ENCODE measurements around the gene PTCRA.
"Not testable (repeated sequence)": the region's sequence is repeated elsewhere in the genome, so short reads cannot be mapped to it uniquely, and the experiment has no call there.

Gene PTCRA, protein sequence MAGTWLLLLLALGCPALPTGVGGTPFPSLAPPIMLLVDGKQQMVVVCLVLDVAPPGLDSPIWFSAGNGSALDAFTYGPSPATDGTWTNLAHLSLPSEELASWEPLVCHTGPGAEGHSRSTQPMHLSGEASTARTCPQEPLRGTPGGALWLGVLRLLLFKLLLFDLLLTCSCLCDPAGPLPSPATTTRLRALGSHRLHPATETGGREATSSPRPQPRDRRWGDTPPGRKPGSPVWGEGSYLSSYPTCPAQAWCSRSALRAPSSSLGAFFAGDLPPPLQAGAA

DNA sequence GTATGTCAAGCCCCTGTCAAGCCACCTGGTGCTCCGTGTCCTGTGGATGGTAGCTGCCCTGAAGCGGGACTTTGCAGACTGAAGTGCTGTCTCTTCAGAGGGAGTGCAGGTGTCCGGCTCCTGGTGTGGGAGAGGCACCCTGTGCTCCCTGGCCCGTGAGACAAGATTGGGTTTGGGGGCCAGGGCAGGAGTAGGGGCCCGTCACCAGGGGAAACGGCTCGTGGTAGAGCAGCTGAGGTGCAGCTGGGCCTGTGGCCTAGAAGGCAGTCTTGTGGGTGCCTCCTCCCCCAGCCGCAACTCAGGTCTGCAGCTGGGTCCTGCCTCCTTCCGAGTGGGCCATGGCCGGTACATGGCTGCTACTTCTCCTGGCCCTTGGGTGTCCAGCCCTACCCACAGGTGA lies at the start of gene PTCRA:
Gene PTCRA, plus strand, starts transcription at position 322 of the 400 bp plus-strand sequence. Its CDS starts 17 bp downstream, at position 339.
- no peak for DNase-seq (ENCODE audit: low read depth in 4 of 4, low spot score in 1 of 4)

DNA sequence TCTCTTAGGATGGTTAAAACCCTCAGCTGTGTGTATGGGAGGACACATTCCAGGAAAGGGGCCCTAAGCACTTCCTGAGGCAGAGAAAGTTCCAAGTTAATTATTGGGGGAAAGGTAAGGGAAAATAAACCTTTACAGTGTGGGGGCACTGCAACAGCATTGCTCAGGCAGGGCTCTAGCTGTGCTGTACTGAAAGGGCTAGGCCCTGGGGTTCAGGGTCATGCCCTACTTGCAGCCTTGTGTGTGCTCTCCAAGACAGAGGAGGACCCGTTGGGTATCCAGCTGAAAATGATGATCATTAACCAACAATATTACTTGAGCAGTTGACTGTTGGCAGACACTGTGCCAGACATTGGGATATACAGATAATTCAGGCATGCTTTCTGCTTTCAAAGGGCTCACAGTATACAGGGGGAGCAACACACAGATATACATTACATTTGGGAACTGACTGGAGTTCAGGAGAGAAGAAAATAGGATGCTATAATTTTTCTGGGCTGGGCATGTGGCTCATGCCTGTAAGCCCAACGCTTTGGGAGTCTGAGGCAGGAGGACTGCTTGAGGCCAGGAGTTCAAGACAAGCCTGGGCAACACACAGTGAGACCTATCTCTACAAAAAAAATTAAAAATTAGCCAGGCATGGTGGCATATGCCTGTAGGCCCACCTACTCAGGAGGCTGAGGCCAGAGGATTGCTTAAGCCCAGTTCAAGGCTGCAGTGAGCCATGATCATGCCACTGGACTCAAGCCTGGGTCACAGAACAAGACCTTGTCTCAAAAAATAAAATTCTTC lies 45.5 kb upstream of the PTCRA start:
- no peak for DNase-seq (ENCODE audit: low read depth in 4 of 4, low spot score in 1 of 4)

DNA sequence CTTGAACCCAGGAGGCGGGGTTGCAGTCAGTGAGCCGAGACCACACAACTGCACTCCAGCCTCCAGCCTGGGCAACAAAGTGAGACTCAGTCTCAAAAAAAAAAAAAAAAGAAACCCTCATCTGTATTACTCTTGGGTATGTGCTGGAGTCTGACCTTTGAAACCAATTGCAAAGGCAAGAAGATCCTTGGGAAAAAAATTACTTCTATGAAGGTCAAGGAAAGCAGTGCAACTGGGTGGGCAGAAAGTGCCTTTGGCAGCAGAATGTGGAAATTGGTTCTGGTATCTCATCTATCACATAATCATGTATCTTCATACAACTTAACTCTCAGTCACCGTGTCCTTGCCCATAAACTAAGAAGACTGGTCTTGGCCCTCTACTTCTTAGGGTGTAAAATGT lies 44.1 kb upstream of the PTCRA start:
- no peak for DNase-seq (ENCODE audit: low read depth in 4 of 4, low spot score in 1 of 4)

DNA sequence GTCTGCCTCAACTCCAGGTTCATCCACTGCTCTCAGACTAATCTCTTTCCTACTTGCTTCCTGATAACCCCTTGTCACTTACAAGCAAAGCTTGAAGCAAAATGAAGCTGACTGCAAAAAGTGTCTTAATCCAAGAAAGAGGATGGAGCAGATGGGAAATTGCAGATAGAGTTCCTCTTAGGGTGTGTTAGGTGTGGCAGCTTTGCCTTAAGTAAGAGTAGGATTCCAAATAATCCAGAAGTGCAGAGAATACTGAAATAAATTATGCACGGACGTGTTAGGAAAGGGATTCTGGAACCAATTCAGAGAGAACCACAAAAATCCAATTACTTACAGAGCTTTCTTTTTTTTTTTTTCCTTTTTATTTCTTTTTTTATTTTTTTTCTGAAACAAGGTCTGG lies 42.5 kb upstream of the PTCRA start:
- no peak for DNase-seq (ENCODE audit: low read depth in 4 of 4, low spot score in 1 of 4)

DNA sequence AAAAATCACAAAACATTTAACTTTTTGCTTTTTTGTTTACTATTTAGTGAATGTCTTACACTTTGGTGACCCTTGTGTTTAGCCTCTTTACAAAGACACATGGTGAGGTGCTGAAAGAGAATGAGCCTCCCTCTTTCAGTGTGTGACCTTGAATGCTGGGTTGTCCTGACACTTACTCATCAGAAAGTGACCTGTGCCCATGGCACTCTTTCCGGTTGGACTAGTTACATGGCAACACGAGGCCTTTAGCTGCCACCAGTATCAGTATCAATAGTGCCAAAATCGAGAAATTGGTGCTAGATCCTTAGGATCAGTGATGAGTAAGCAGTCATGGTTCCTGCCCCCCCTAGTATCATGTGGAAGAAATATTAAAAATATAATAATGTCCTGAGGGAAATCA lies 38.2 kb upstream of the PTCRA start:
- DNase-seq (ENCODE audit: low read depth in 4 of 4, low spot score in 1 of 4): no peak

DNA sequence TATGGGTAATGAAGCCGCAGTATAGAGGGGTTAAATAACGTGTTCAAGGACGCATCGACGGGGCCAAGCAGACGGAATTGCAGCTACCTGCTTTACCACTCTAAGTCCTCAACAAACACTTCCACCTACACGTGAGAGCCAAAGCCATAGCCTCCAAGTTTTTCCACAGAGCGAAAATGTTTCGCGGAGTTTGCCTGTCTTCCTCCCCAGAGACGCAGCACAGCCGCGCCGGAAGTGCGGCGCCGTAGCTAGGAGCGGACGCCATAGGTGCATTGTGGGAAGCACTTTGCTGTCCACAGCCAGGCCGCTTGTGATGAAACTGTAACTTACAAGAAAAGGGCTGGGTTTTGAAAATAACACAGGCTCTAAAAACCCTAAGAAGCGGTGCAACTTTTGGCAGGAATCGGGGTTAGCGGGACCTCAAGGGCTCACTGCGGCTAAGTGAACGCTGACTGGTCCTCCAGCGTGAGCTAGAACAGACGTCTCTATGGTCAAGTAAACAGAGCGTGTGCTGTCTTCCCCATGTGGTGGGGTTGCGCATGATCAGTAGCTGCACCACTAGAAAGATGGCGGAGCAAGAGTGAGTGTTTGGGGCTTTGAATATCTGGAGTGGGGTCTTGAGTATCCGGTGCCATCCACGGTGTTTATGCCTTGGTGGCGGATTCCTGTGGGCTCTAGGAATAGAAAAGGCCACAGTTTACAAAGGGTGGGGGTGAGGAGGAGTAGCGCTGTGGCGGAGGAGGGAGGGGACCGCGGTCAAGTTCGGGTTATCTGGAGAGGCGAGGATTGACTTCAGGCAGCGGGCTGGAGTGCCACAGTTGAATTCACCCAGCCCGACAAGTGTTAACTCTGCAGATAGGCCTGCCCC lies 36.2 kb upstream of the PTCRA start, which contains the start of gene RPL7L1:
Gene RPL7L1, plus strand, starts transcription at position 245 of the 868 bp plus-strand sequence. Its CDS starts 295 bp downstream, at position 540.
- peak; percentile 53 to 72 (median 62) for DNase-seq (ENCODE audit: low read depth in 4 of 4, low spot score in 1 of 4)

DNA sequence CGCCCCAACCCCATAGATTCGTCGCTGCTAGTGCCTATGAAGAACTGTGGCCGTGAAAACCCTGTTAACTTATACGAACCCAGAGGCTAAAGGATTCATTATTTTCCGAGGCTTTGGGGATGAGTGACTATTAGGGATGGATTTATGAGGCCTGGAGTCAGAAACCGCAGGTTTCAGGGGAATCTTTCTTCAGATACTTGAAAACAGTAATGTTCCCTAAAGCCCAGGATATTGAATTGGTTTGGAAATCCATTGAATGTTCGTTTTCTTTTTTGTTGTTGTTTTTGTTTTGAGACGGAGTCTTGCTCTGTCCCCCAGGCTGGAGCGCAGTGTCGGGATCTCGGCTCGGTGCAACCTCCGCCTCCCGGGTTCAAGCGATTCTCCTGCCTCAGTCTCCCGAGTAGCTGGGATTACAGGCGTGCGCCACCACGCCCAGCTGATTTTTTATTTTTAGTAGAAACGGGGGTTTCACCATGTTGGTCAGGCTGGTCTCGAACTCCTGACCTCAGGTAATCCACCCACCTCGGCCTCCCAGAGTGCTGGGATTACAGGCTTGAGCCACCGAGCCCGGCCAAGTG lies 35.5 kb upstream of the PTCRA start:
- not testable (repeated sequence) for DNase-seq (ENCODE audit: low read depth in 4 of 4, low spot score in 1 of 4)

DNA sequence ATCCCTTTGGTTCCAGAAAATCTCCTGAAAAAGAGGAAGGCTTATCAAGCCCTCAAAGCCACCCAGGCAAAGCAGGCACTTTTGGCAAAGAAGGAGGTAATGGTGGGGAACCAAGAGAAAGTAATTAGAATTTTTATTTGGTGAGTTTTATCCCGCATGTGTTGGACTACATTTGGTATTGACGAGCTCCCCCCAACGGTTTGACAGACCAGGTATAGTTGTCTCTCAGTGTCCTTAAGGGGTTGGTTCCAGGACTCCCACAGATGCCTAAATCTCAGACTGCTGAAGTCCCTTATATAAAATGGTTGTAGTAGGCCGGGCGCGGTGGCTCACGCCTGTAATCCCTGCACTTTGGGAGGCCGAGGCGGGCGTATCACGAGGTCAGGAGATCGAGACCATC lies 35.0 kb upstream of the PTCRA start:
- DNase-seq (ENCODE audit: low read depth in 4 of 4, low spot score in 1 of 4): not testable (repeated sequence)

DNA sequence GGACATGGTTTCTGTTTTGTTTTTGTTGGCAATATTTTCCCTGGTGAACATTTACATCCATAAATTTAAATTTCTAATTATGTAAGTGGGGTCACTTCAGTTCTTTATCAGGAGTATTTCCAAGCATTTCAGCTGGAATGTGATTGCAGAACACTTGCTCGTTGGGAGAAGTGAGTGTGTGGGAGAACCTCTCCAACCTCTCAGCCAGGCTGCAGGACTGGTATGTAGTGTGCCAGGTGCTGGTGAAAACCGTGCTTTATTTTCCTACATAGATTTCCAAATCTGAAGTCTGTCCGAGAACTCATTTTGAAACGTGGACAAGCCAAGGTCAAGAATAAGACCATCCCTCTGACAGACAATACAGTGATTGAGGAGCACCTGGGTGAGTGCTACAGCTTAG lies 30.2 kb upstream of the PTCRA start:
- DNase-seq (ENCODE audit: low read depth in 4 of 4, low spot score in 1 of 4): no peak

DNA sequence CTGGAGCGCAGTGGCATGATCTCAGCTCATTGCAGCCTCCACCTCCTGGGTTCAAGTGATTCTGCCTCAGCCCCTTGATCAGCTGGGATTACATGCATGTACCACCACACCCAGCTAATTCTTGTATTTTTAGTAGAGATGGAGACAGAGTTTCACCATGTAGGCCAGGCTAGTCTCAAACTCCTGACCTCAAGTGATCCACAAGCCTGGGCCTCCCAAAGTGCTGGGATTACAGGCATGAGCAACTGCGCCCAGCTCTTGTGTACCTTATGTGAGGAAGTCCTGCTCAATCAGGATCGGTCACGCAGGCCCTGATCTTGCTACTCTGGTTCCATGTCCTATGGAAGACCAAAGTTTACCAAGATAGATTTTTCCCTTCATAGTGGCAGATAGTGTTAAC lies 27.7 kb upstream of the PTCRA start:
- not testable (repeated sequence) for DNase-seq (ENCODE audit: low read depth in 4 of 4, low spot score in 1 of 4)

DNA sequence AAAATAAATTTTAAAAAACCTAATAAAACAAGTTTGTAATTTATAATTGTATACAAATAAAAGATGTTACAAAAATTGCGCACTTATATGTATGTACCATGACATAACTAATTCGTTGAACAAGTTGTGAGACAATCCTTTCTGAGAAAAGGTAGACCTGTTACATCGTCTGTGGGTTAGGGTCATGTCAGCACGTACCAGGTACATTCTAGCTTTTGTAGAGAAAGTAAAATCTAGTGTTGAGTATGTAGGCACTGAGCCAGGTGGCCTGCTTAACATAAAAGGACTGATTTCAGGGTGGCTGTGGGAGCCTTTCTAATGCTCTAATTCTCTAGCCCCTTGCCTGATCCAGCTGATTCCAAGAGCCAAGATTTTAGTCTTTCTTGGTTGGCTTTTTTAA lies 26.0 kb upstream of the PTCRA start:
- no peak for DNase-seq (ENCODE audit: low read depth in 4 of 4, low spot score in 1 of 4)

DNA sequence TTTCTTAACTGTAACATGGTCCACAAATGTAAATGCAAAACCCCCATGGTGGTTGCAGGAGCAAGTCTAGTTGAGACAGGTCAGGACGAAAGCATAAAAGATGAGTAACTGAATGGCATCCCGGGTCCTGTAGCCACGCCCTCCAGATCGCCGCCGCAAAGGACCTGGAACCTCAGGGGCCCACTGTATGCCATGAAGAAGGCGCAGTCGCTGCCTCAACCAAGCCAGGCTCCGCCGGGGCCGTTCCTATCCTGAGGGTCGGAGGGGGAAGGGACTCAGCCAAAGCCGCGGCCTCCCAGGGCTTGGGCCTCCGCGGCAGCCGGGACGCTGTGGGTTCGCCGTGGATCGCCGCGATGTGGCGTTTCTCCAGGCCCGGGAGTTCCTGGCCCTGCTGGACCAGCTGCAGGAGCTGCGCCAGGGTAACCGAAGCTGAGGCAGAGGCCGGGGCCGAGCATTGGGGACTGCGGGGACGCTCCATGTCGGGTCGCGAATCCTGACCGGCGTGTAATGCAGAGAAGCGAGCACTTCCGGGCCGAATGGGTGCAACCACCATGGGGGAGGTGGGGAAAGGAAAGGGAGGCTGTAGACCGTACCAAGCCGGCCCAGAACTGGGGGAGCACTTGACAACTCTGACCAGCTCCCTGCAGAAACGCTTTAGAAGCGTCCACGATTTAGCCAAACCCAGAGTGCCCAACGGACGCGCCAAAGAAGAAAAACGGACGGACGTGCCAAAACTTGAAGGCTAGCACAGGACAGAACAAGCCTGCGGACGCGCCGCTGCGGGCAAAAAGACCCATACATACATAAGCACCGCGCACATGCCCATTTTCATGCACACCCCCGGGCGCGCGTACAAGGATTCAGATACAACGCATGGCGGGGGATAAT lies 25.3 kb upstream of the PTCRA start:
- peak; percentile 73 to 90 (median 82) for DNase-seq (ENCODE audit: low read depth in 4 of 4, low spot score in 1 of 4)

DNA sequence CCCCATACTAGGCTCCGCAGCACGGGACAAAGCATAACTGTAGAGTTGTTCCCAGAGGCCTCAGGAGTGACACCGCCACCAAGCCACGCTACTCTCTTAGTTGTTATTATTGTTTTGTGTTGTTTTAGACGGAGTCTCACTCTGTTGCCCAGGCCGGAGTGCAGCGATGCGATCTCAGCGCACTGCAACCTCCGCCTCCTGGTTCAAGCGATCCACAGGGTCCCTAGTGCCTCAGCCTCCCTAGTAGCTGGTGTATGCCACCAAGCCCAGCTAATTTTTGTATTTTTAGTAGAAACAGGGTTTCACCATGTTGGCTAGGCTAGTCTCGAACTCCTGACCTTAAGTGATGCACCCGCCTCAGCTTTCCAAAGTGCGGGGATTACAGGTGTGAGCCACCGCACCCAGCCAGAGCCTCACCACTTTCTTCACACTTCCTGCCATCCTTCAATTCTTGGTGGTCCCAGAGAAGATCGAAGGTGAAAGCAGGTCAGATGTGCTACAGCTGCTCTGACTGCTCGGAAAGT lies 24.6 kb upstream of the PTCRA start:
- DNase-seq (ENCODE audit: low read depth in 4 of 4, low spot score in 1 of 4): no peak

DNA sequence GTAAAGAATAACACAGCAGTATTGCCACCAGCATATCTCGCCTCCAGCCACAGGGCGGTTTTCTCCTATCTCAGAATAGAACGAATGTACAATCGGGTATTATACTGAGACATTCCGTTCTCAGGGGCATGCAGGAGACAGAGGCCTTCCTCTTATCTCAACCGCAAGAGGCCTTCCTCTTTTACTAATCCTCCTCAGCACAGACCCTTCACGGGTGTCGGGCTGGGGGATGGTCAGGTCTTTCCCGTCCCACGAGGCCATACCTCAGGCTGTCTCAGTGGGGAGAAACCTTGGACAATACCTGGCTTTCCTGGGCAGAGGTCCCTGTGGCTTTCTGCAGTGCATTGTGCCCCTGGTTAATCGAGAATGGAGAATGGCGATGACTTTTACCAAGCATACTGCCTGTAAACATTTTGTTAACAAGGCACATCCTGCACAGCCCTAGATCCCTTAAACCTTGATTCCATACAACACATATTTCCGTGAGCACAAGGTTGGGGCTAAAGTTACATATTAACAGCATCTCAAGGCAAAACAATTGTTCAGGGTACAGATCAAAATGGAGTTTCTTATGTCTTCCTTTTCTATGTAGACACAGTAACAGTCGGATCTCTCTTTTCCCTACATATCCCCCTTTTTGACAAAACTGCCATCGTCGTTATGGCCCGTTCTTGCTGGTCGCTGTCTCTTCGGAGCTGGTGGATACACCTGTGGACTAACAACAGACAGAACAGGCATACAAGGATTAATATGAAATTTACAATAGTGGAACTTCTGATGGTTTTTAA lies 21.6 kb upstream of the PTCRA start:
- DNase-seq (ENCODE audit: low read depth in 4 of 4, low spot score in 1 of 4): not testable (repeated sequence)

DNA sequence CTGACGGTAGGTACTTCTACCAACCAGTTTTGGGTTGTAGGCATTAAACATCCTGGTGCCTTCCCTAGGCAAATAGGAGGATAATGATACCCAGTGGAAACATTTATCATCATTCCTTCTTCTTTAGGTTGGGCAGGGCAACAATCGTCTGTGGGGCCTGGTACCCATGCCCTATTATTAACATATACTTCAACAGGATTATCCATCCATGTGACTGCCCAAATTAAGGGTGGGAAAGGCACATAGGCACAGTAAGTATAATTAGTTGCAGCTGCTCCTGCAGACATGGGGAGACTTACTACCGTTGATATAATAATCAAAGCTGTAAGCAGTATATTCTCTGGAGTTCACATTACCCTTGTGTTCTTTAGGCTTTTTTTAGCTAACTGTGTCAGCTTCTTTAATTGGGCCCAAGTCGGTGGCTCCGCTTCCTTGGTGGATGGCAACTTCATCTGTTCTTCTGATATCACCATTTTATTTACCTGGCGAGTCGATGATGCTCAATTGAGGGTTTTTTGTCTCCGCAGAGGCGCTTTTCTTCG lies 19.6 kb upstream of the PTCRA start:
- DNase-seq (ENCODE audit: low read depth in 4 of 4, low spot score in 1 of 4): no peak

DNA sequence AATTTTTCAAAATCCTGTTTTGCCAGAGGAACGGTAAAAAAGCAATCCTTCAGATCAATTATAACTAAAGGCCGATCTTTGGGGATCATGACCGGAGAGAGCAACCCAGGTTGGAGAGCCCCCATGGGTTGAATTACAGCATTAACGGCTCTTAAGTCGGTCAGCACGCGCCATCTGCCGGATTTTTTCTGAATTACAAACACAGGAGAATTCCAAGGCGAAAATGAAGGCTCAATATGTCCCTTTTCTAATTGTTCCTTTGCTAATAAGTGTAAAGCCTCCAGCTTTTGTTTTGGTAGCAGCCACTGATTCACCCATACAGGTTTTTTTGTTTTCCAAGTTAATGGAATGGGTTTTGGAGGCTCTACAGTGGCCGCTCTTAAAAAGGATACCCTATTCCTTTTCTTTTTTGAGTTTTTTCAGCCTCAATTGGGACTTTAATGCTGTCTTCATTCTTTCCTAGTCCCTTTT lies 16.9 kb upstream of the PTCRA start:
- peak; percentile 46 to 68 (median 56) for DNase-seq (ENCODE audit: low read depth in 4 of 4, low spot score in 1 of 4)

DNA sequence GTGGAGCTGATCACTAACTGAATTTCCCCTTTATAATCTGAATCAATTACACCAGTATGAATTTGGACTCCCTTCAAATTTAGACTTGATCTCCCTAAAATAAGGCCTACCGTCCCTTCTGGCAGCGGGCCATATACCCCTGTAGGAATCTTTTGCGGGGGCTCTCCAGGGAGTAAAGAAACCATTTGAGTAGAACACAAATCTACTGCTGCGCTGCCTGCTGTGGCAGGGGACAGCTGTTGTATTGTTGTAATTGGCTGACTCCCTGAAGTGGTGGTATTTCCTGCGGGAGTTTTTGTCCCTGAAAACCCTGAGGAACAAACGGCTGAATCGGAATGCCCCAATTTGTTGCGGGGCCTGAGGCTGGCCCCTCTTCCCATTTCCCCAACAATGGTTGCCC lies 16.0 kb upstream of the PTCRA start:
- DNase-seq (ENCODE audit: low read depth in 4 of 4, low spot score in 1 of 4): no peak

DNA sequence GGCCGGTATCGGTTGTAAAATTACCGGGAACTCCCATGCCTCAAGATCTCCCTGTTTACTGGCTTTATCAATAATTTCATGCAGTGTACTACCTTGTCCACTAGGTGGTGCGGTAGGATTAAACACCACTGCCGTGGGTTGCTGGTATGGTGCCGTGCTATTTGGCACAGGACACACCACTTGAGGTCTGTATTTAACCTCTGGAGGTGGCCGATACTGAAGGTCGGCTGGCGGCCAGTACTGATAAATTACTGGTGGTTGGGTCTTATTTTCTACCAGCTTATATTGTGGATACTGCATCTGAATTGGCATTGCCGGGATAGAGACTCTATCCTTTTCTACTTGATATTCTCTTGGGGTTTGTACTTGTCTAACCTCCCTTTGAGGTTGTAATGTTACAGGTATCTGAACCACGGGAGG lies 14.3 kb upstream of the PTCRA start:
- DNase-seq (ENCODE audit: low read depth in 4 of 4, low spot score in 1 of 4): peak; percentile 33 to 53 (median 45)
